HG03439 (cell line): Measurements from ENCODE around the gene IQCF6.
"Not testable (repeated sequence)": the region's sequence is repeated elsewhere in the genome, so short reads cannot be mapped to it uniquely, and the experiment has no call there.

Source experiments
- ATAC-seq: cut with Tn5 transposase; IDR thresholded peaks from one replicate; pipeline ENCODE4 v1.9.1; 2021; ENCODE audit warnings: mild to moderate bottlenecking, moderate library complexity; ENCODE audit not compliant: unreplicated experiment

IQCF6 gene

DNA sequence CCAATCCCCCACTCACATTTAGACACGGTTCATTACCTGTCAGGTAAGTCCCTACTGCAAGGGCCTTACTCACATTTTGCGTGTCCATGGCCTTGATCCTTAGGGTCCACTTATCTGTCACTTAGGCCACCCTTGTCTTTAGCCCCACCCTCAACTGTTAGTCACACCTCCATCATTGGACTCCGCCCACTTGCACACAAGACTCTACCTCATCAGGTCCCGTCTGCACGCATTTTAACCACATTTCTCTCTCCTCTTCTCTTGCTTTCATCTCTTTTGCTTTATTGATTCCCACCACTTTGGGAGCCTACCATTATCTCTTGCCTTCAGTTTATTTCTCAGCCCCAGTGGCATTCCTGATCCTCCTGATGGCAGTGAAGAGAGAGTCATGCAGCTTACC lies at the start of gene IQCF6:
TSS of gene IQCF6 (minus strand) at position 101 of the 400 bp plus-strand sequence. CDS start at position 88, 13 bp downstream.
- ATAC-seq: no peak

- ATAC-seq: no peak
Measured at GRCh38 chr3:51828297-51828696, 49.3 kb upstream of the IQCF6 start.

- no peak for ATAC-seq
Measured at GRCh38 chr3:51819709-51820406, 40.8 kb upstream of the IQCF6 start.

- ATAC-seq: no peak
Measured at GRCh38 chr3:51819151-51819550, 40.1 kb upstream of the IQCF6 start.

GRCh38 chr3:51817375-51817774 lies 38.3 kb upstream of the IQCF6 start:
- no peak for ATAC-seq

DNA sequence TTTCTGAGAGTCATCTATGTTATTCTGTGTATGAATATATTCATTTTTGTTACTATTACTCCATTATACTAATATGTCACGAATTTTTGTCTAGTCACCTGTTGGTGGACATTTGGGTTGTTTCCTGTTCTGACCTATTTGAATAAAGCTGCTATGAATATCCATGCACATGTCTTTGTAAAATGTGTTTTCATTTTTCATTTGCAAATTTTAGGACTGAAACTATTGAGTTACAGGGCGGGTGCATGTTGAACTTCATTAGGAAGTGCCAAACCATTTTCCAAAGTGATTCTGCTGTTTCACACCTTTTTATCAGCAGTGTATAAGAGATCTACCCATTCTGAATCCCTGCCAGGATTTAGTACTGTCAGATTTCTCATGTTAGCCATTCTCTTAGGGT lies 37.7 kb upstream of the IQCF6 start:
- no peak for ATAC-seq

DNA sequence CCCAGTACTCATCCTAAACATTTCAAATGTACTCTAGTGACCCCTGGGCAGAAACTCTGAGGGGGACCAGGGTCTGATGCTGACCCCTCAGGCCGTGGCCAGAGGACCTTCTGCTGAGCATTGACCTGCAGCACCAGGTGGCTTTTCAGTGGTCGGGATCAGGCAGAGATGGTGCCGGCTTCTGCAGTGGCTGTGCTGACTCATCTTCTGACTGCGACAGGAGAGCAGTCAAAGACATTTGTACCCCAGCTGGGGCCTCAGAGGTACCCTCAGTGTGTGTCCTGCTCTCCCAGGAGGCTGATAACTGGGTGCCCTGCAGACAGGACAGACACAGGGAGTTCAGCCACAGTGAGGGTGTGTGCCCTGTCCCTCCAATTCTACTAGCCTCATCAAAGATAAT lies 36.6 kb upstream of the IQCF6 start:
- no peak for ATAC-seq

DNA sequence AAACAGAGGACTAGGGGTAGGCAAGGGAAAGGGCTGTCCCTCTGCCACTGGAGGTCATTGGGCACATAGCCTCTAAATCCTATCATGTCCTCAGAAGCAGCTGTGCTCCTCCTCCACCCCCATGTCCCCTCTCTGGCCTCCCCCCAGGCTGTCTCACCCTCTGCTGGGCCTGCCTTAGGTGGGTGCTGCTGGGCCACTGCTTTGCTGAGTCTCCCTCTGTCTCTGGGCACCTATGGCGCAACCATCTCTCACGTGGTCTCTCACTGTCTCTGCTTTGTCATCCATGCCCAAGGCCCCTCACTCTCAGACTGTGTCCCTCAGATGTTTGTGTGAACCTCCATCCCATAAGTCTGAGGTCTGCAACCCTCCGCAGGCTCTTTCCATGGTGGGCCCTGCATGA lies 35.0 kb upstream of the IQCF6 start:
- ATAC-seq: no peak

DNA sequence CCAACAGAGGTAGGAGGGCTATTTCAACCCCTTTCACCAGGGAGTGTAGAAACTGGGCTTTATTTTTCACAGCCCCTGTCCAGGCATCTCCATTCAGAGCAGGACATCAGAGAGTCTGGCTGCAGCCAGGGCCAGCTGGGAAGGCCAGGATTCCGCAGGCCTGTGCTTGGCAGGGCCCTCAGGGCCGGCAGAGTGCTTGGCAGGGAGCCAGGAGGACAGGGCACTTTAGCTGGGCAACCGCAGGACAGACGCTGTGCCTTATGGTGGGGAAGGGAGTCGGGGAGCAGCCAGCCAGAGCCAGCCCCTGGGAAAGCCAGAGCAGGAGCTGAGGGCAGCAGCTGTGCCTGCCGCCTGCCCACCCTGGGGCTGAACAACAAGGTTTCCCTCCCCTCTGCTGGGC lies 34.5 kb upstream of the IQCF6 start:
- ATAC-seq: no peak

DNA sequence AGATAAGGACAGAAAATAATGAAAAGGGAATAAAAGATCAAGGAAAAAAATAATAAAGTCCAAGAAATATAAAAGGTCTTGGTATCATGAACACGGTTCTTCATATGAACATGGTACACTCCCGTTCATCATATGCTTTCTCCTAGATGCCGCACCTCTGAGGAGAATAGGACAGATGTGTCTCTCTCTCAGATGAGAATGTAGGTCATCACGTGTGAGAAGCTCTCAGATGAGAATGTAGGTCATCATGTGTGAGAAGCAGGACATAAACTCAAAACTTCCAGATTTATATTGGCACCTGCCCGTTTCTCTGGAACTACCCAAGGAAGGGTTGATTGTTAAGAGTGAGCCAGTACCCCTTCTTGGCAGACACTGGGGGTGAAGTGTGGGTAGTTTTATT lies 29.9 kb upstream of the IQCF6 start:
- ATAC-seq: no peak

DNA sequence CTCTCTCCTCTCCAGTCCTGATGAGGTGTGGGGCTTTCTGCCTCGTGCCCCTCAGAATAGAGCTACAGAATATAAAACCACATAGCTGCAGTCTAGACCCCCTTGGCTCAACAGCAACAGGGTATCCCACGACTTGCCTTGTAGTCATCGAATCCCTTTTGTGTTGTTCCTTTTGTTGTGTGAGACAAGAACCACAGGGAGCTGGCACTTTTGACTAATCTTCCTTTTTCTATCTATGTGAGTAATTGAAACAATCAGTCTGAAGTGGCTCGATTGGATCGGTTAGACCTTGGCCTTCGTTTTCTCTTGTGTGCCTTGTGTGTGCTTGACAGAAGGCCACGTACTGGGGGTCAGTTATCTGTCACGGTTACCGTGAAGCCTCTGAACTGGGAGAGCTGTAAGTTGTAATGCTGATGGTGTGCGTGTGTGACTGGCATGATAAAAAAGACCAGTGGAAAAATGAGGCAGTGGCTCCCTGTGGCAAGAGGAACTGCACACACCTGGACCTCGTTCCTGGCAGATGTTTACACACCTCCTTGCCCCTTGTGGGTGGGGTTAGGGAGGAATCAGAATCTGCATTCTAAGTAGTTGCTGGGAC lies 23.2 kb upstream of the IQCF6 start:
- ATAC-seq: no peak

DNA sequence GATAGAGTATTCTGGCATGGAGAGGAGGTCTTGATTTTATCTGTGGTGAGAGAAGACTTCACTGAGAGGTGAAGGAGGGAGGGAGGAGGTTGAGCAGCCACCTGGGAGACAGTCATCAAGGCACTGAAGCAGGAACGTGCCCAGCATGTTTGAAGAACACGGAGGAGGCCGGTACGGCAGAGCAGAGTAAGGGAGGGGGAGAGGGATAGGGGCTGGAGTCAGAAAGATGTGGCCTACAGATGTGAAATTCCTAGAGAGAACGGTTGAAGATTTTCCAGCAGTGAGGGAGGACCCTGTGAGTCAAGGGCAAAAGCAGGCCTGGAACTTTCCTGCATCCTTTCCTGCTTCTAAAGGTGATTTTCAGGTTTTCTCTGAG lies 21.7 kb upstream of the IQCF6 start:
- no peak for ATAC-seq

DNA sequence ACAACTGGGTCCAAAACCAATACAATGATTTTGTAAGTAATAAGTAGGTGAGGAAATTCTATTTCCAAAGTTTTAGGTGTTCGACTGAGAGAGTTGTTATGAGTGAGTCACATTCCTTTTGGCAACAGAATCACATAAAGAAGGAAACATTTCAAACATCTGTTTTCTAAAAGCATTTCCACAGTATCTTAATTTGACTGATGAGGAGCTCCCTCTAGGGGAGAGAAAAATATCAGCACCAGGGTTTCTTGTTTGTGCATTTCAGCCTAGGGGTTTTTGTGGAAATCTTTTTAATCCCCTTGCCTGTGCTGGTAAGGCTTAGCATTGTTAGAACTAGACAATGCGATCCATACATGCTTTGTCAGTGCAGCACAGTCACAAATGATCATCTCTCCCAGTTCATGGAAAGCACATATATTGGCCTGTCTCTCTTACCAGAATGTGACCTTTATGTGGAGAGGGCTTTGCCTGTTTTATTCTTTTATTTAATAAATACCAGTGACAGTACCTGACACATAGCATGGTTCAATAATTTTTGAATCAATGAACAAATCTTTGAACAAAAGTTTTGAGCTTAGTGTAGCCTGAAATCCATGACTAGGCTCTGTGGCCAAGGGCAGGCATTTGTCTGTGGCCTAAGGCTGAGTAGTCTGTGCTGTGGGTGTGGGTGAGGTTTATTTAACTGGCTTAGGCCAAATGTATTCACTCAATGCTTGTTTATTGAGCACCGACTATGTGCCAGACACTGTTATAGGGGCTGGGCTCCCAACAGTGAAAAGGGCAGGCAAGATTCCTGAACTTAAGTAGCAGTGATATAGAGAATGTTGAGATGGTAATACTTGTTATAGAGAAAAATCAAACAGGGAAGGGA lies 21.1 kb upstream of the IQCF6 start:
- ATAC-seq: no peak

DNA sequence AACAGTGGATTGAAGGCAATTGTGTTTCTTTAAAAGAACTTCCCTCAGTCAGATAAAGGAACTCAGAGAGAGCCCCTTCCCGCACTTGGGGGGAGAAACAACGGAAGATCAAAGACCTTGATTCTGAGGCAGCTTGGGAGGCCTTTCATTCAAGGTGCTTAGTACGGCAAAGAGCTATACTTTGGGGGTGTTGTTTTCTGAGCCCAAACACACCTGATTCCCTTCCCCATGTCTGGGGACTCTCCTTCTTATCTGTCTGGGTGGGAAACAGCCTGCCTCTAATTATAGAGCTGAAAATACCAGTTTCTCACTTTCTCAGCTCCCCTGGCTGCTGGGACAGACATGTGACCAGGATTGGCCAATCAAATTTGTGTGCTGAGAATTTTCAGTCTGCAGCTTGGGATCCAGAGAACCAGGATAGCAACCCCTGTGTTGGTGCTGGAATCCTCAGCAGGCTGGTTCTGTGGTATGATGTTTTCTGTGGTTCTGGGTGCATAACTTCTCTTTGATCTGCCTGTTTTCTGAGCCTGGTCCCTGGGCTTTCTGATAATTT lies 19.4 kb upstream of the IQCF6 start:
- ATAC-seq: no peak

DNA sequence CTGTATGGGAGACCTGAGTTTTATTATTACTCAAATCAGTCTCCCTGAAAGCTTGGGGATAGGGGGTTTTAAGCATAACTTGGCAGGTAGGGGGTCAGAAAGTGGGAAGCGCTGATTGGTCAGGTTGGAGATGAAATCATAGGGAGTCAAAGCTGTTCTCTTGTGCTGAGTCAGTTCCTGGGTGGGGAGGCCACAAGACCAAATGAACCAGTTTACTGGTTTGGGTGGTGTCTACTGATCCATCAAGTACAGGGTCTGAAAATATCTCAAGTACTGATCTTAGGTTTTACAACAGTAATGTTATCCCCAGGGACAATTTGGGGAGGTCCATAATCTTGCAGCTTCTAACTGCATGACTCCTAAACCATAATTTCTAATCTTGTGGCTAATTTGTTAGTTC lies 17.8 kb upstream of the IQCF6 start:
- ATAC-seq: no peak

GRCh38 chr3:51794206-51794605 lies 15.2 kb upstream of the IQCF6 start:
- no peak for ATAC-seq

- ATAC-seq: no peak
Measured at GRCh38 chr3:51792206-51792605, 13.2 kb upstream of the IQCF6 start.

GRCh38 chr3:51789437-51789836 lies 10.4 kb upstream of the IQCF6 start:
- ATAC-seq: no peak

DNA sequence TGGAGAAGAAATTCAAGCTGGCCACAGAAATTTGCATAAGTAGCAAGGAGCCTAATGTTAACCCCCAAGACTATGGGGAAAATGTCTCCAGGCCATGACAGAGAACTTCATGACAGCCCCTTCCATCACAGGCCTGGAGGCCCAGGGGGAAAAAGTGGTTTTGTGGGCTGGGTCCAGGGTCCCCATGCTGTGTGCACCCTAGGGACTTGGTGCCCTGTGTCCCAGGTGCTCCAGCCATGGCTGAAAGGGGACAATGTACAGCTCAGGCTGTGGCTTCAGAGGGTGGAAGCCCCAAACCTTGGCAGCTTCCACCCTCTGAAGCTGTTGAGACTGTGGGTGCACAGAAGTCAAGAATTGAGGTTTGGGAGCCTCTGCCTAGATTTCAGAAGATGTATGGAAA lies 8.5 kb upstream of the IQCF6 start:
- not testable (repeated sequence) for ATAC-seq

DNA sequence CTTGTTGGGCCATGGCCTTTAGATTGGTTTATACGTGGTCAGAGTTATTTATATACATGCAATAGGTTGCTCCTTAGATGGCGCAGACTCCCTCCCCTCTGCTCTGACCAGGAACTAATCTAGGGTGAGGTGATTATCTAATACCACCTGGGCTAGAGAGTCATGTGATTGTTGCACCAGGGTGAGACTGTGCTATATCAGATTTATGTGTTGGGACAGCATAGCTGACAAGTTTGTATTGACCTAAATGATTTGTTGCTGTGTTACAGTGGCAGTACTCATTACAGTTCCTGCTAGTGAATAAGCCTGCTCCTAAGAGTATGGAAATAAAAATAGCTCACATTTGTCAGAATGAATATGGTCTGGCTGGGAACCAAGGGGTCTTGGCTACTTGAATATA lies 7.2 kb upstream of the IQCF6 start:
- no peak for ATAC-seq

DNA sequence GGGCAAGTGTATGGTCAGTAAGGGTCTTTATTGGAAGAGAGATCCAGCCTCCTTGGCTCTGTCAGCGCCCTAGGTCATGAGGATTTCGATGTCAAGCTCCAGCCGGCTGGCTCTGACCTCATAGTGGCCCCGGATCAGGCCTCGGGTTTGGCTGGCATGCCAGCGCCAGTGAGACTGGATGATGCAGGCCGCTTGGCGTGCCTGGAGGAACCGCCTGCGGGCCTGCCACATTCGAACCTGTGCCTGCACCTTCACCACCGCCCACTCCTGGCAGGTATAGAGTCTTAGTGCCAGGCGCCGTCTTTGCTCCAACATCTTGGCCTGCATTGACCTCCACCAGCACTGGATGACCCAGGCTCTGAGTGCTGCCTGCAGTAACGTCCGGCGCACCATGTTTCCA lies 483 bp downstream of the IQCF6 start:
- ATAC-seq: no peak

- no peak for ATAC-seq
Measured at GRCh38 chr3:51777985-51778384, 1.1 kb downstream of the IQCF6 start.
